NCI-H2171 treated with DMSO at 0.1 percent for 48 hours (cell line): ENCODE results near the gene HELZ2.

Experiments
- DNase-seq: peaks from one replicate; lab custom pipeline; 2025; lab: John Stamatoyannopoulos, UW

HELZ2 gene

DNA sequence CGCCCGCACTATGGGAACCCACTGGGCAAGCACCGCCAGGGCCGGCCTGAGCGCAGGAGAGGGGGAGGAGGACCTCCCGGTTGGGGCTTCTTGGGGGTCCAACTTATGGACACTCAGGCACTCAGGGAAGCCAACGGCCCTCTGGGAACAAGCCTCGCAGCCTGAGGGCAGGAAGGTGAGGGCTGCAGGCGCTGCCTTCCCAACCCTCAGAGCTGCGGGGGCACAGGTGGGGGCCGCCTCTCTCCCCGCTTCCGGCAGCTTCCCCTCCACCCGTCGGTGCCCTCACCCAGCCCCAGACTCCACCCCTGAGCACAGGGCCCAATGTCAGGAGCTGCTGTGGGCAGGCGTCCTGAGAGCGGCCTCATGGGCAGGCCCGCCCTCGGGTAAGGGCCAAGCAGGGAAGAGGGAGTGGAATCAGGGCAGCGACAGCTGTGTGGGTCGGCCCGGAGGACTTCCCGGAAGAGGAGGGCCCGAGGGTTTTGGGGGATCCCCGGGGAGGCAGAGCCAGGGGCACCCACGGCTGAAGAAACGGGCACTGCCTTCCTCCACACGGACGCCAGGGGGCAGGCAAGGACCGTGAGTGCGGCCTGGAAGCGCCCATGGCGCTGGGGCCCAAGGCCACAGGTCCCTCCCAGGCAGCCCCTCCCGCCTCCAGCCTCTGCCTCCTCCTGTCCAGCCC, 36.4 kb downstream of the HELZ2 start:
- peak; percentile 67 for DNase-seq

DNA sequence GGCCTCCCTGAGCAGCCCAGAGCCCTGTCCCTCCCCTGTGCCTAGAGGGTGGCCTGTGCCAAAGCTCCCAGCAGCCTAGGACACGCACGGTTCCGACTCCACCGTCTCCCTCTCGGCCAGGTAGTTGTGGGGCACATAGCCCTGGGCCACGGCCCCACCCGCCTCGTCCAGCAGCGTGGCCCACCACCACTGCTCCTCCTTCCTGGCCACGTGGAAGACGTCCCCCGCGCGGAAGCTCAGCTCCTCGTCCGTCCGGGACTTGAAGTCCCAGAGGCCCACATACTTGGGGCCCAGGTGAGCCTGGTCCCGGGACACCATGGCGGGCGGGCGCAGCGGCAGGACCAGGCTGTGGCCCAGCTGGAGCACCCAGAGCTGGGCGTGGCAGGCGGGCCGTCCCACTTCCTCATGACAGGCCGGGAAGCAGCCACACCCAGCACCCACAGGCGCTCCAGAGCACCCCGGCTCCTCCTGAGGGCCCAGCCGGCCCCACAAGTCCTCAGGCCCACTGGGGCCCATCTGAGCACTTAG, 37.0 kb downstream of the HELZ2 start, which contains the start of gene PTK6:
Gene PTK6, minus strand, starts transcription at position 380 of the 528 bp plus-strand sequence. Its CDS starts 62 bp downstream, at position 318.
- no peak for DNase-seq

GRCh38 chr20:63536241-63536977, 37.6 kb downstream of the HELZ2 start:
- no peak for DNase-seq

DNA sequence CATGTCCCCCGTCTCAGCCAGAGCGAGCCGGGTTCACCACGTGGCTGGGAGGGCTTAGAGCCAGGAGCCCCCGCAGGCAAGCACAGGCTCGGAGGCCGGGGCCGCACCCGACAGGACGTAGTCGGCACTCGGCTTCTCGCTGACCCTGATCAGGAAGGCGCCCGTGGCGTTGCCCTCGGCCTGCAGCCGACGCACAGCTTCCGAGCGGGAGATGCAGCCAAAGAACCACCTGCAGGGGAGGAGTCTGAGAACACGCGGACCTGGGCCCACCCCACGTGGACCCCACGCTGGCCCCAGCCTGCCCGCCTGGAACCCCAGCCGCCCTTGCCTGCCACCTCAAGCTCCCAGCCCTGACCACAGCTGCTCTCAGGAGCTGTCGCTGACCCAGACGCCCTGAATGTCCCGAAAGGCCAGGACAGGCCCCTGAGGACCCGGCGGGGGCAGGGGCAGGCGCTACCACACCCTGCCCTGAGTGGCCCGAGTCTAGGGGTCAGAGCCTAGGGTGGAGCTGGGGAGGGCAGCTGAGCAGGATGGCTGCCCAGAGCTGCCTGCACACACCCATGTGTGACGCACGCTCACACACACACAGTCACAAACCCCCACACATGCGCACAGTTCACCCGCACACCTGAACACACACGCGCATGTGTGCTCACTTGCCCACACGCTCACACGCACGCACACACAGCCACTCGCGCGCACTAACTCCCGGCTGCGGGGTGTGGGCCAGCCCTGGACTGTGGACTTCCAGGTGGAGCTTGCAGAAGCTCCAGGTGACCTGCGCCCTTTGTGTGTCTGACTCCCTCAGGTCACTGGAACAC, 39.0 kb downstream of the HELZ2 start:
- no peak for DNase-seq

DNA sequence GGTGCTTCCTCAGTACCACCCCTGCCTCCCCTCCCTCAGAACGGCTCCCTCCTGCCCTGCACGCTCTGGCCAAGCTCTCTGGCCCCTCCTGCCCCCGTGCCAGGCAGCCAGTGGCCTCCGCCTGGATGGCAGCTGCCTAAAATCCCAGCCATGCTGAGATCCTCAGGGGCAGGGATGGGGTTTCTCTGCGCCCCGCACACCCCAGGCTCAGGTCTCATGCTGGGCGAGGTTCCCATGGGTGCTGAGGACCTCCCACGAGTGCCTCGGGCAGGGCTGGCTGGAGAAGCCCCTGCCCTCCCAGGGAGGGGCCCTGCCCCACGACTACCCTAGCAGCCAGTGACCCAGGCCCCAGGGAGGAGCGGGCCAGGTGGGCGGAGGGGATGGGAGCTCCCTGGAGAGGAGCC, 39.6 kb downstream of the HELZ2 start:
- no peak for DNase-seq

- DNase-seq = no peak
These were observed 40.1 kb downstream of the HELZ2 start for GRCh38 chr20:63533871-63534393.

- DNase-seq = no peak
These were observed 40.7 kb downstream of the HELZ2 start for GRCh38 chr20:63533388-63533787.

DNA sequence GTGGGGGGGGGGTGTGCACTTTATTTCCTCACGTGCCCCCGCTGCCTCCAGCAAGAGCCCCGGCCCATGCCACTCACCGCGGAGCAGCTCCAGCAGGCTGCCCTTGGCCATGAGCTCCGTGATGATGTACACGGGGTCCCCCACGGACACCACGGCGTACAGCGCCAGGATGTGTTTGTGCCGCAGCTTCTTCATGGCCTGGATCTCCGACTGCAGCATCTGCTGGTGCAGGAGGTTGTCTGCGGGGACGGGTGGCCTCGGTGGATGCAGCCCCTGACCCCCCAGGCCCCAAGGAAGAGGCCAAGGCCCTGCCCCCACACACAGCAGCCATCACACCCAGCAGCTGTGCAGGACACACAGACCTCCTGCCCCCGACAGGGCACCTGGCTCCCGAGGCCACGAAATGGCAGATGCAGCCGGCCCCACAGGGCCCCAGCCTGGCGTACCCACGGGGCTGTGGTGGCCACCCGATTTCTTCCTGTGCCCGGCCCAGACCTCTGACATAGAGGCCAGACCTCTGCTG, 41.5 kb downstream of the HELZ2 start:
- DNase-seq = no peak

- DNase-seq = no peak
These were observed 42.2 kb downstream of the HELZ2 start for GRCh38 chr20:63531686-63532448.

DNA sequence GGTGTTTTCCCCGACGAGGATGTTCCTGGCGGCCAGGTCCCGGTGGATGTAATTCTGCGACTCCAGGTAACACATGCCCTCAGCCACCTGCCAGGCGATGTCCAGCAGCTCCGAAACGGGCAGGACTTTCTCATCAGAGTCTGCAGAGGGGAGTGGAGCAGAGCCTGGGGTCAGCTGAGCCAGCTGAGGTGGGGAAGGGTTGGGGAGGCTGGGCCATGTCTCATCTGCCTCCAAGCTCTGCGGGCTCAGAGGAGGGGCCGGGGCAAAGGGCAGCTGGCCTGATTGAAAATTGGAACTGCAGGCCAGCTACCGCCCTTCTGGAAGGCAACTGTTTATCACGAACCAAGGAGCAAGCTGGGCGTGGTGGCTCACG, 43.3 kb downstream of the HELZ2 start:
- no peak for DNase-seq

DNA sequence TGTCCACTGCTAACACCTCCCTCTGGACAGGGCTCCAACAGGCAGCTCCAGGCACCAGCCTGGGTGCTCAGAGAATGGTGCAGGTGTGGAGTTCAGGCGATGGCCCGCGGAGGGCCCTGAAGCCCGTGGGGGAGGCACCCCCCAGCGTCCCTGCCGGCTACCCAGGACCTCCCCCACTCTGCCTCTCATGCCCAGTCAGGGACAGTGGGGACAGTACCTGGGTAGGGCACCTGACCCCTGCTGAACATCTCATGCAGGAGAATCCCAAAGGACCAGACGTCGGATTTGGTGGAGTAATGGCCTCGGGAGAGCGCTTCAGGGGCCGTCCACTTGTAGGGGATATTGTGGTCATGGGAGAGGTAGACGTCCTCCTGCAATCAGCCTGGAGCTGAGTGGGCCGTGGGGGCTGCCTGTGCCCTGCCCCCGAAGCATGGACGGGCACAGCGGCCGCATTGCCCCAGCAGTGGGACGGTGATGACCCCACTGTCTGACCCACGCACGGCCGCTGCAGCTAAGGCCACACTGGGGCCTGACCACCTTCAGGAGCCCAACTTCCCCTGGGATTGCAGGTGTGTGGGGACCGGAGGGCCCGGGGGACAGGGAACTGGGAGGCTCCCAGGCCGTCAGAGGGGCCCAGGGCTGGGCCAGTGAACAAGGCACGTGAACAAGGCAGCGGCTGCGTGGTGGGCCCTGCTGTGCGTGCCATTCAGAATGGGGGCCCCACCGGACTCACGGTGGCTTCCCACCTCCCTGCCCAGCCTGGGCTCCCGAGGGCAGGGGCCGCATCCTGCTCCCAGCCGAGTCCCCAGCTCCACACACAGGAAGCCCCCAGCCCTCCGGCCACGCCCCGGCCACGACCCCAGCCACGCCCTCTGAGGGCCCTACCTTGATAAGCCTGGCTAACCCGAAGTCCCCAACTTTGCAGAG, 43.9 kb downstream of the HELZ2 start:
- DNase-seq = no peak

- DNase-seq = no peak
These were observed 44.7 kb downstream of the HELZ2 start for GRCh38 chr20:63529180-63529860.

- DNase-seq = no peak
These were observed 46.9 kb downstream of the HELZ2 start for GRCh38 chr20:63527184-63527583.

DNA sequence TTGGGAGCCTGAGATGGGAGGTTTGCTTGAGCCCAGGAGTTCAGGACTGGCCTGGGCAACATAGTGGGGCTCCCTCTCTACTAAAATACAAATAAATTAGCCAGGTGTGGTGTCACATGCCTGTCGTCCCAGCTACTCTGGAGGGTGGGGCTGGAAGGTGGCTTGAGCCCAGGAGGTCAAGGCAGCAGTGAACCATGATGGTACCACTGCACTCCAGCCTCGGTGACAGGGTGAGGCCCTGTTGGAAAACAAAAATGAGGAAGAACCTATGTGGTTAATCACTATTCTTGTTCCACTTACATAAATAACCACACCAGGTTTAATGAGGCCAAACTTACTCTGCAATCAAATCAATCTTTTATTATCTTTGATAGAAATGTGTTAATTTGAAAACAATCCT, 48.1 kb downstream of the HELZ2 start:
- DNase-seq = no peak

DNA sequence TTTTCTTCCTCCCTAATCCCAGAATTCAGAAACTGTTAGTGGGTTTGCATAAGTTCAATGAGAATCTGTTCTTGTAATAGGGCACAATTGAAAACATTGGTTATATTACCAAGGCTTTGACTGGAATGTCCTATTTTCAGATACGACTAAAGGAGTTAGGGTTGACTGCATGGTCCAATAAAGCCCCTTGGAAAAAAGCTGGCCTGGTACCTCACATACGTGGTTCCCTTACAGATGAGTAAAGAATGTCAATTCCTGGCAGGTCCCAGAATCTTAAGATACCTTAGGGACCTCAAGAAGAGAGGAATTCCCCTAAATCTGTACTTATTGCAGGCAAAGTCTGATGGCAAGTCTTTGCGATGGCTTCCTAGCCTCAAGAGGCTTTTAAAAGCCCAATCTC, 48.9 kb downstream of the HELZ2 start:
- peak; percentile 25 for DNase-seq
